Sigmoid colon (tissue), 7 donors: ENCODE data around the gene DCAF11. TPM values are rescaled to one million over a fixed set of nuclear protein-coding genes. Genes with fewer than 3 reads are reported as not detected.
"Not testable (repeated sequence)": the region's sequence is repeated elsewhere in the genome, so short reads cannot be mapped to it uniquely, and the experiment has no call there.

Source experiments
- DNase-seq: peaks from one replicate; pipeline ENCODE4 v3.0.0-alpha.2; 2019
- H3K27ac ChIP-seq, 4 donors: fragments of 200-600 bp; sonication (generic); one replicate each; pipeline ENCODE4 v1.5.1; 2016 to 2019; ENCODE audit warnings: mild to moderate bottlenecking in 1 of 4
- H3K27me3 ChIP-seq, 3 donors: fragments of 200-600 bp; sonication (generic); one replicate each; pipeline ENCODE4 v1.5.1; 2019; ENCODE audit warnings: mild to moderate bottlenecking in 1 of 3
- H3K36me3 ChIP-seq, 4 donors: fragments of 200-600 bp; sonication (generic); one replicate each; pipeline ENCODE4 v1.5.1; 2016 to 2019
- H3K4me1 ChIP-seq, 4 donors: fragments of 200-600 bp; sonication (generic); one replicate each; pipeline ENCODE4 v1.5.1; 2017 to 2019
- H3K4me3 ChIP-seq, 4 donors: fragments of 200-600 bp; sonication (generic); one replicate each; pipeline ENCODE4 v1.5.1; 2017 to 2019; ENCODE audit warnings: mild to moderate bottlenecking in 2 of 4, moderate library complexity in 1 of 4
- H3K9me3 ChIP-seq, 4 donors: fragments of 200-600 bp in 3 of 4; sonication (generic) in 3 of 4; one replicate each; pipeline versions ENCODE4 v1.5.1 to v1.6.1; 2013 to 2019
- CTCF ChIP-seq, 4 experiments: fragments of 450-650 bp in 3 of 4; fragments of 200-600 bp in 1 of 4; IDR thresholded peaks; one replicate each; pipeline ENCODE4 v1.5.1; 2016 to 2019; ENCODE audit warnings: antibody characterized with exemption in 4 of 4, mild to moderate bottlenecking in 3 of 4, moderate library complexity in 2 of 4
- EP300 ChIP-seq, 4 donors: sonication (generic); formaldehyde crosslinking; IDR thresholded peaks; one replicate each; pipeline ENCODE4 v1.6.1; 2017; ENCODE audit warnings: antibody characterized with exemption in 4 of 4
- POLR2A ChIP-seq, 2 donors: fragments of 450-650 bp; IDR thresholded peaks; one replicate each; pipeline ENCODE4 v1.6.1; 2016; ENCODE audit warnings: antibody characterized with exemption in 2 of 2, mild to moderate bottlenecking in 2 of 2, moderate library complexity in 2 of 2
- POLR2AphosphoS5 ChIP-seq, 4 donors: sonication (generic); formaldehyde crosslinking; IDR thresholded peaks; one replicate each; pipeline ENCODE4 v1.6.1; 2017; ENCODE audit warnings: antibody characterized with exemption in 4 of 4
- WGBS, 2 donors: extraction: QIAGEN DNeasy Blood & Tissue Kit; methylation state at CpG; one replicate each; pipeline ENCODE4 v1.1.7; 2013; 5-methylcytosine and 5-hydroxymethylcytosine counted together
- intact Hi-C: fragments of 100-400 bp; cut with DNase I; formaldehyde crosslinking; loops from one replicate; pipeline ENCODE4 v1.15.1; 2023
- polyA plus RNA-seq, 3 donors: library from polyadenylated mRNA; stranded (reverse); fragments of 200-250 nt; gene quantifications; one replicate each; pipeline ENCODE4 v1.2.3, GENCODE V29; 2013
- total RNA-seq, 4 donors: library from RNA; depleted of rRNA; stranded (reverse); fragments of >200 nt; gene quantifications; one replicate each; pipeline ENCODE4 v1.1.0, GENCODE V29; 2016
- donor health status: healthy with polysubstance abuse.
- donor health status: Bipolar disorder and iron deficiency.
- donor health status: healthy.

The DCAF11 gene
- total and polyA plus RNA-seq, 7 donors = 37.7 to 82.9 (median 70.9) TPM

DNA sequence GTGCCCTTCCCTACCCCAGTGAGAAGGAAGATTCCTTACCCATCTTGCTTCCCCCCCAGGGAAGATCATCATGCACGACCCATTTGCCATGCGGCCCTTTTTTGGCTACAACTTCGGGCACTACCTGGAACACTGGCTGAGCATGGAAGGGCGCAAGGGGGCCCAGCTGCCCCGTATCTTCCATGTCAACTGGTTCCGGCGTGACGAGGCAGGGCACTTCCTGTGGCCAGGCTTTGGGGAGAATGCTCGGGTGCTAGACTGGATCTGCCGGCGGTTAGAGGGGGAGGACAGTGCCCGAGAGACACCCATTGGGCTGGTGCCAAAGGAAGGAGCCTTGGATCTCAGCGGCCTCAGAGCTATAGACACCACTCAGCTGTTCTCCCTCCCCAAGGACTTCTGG is 11.1 kb upstream of the DCAF11 start:
- TF ChIP-seq EP300 (IDR thresholded peaks at IDR 0.05) = no peak
- TF ChIP-seq CTCF (IDR thresholded peaks at IDR 0.05) = no peak
- no peak for TF ChIP-seq POLR2A (IDR thresholded peaks at IDR 0.05)
- no peak for TF ChIP-seq POLR2AphosphoS5 (IDR thresholded peaks at IDR 0.05)
- peaks cover 0 to under 1% (median 0%) of the 10 kb centered on the region in 4 donors for H3K4me1 ChIP-seq
- H3K36me3 ChIP-seq = peaks cover 0 to 9% (median 0%) of the 10 kb centered on the region in 4 donors
- 95% methylated on average over 13 of the region's 13 CpGs for WGBS, 2 donors
- no peaks in the 10 kb centered on the region for H3K9me3 ChIP-seq
- H3K27me3 ChIP-seq = no peaks in the 10 kb centered on the region
- intact Hi-C loops = no loop called here
- DNase-seq = no peak
- H3K27ac ChIP-seq = no peak overlapping the region
- no peak overlapping the region for H3K4me3 ChIP-seq

- intact Hi-C loops = loop anchor here (5.0 kb wide), 1 partner anchor 93 kb away; no protein-coding TSS in a partner anchor
These were observed 8.9 kb upstream of the DCAF11 start for GRCh38 chr14:24105609-24106239.

DNA sequence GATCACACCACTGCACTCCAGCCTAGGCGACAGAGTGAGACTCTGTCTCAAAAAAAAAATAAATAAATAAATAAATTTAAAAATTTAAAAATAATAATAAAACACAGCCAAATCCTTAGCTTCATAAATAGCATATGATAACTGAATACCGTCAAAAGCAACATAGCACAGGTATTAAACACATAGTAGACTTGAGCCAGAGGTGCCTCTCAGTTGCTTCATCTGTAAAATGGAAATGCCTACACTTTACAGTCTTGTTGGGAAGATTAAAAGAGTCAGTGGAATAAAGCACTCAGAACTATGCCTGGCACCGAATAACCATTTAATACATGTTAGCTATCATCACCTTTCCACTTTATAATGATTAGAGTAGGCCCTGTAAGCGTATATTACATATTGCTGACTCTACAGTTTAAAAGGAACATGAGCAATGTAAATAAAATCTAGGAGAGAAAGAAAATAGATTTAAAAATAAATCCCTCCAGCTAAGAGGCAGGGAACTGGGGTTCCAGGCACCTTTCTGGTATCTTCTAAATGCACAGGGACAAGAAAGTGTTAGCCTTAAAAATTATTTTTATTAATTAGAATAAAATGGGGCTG is 7.8 kb upstream of the DCAF11 start:
- no peak for DNase-seq
- no peak overlapping the region for H3K4me3 ChIP-seq
- H3K9me3 ChIP-seq = no peaks in the 10 kb centered on the region
- 91% methylated on average over 4 of the region's 4 CpGs for WGBS, 2 donors
- H3K36me3 ChIP-seq = no peaks in the 10 kb centered on the region
- peaks cover 0 to 9% (median 0%) of the 10 kb centered on the region in 4 donors for H3K4me1 ChIP-seq
- H3K27me3 ChIP-seq = no peaks in the 10 kb centered on the region
- no peak for TF ChIP-seq CTCF (IDR thresholded peaks at IDR 0.05)
- no peak overlapping the region for H3K27ac ChIP-seq
- intact Hi-C loops = loop anchor here (1.0 to 5.0 kb wide), 2 partner anchors 12 to 94 kb away; partner anchors contain the start of gene PCK2

More at GRCh38 chr14:24105609-24106239, 8.9 kb upstream of the DCAF11 start:
- WGBS, 2 donors = 91 to 93% methylated on average over 8 of the region's 8 CpGs
- not testable (repeated sequence) for DNase-seq, H3K27ac ChIP-seq, H3K27me3 ChIP-seq, H3K4me3 ChIP-seq, H3K4me1 ChIP-seq, H3K36me3 ChIP-seq, H3K9me3 ChIP-seq

- Histone ChIP-seq H3K9me3 (no peaks in the 10 kb centered on the region), H3K36me3 (no peaks in the 10 kb centered on the region), H3K4me1 (peaks cover 0 to 12% (median 2%) of the 10 kb centered on the region in 4 donors), H3K27ac (peak overlapping the region in 1 of 4 donors; percentile 0), H3K4me3 (no peak overlapping the region), H3K27me3 (no peaks in the 10 kb centered on the region)
- 38 to 50% methylated on average over 5 of the region's 5 CpGs for whole genome bisulfite sequencing, 2 donors
- intact Hi-C loops = loop anchor here (1.0 to 5.0 kb wide), 2 partner anchors 50 to 96 kb away; no protein-coding TSS in a partner anchor
- TF ChIP-seq POLR2A (IDR thresholded peaks at IDR 0.05) = no peak
- TF ChIP-seq CTCF (IDR thresholded peaks at IDR 0.05) = no peak
- TF ChIP-seq POLR2AphosphoS5 (IDR thresholded peaks at IDR 0.05) = no peak
- TF ChIP-seq EP300 (IDR thresholded peaks at IDR 0.05) = no peak
- DNase-seq = no peak
These were observed 6.2 kb upstream of the DCAF11 start for GRCh38 chr14:24108336-24108874.

DNA sequence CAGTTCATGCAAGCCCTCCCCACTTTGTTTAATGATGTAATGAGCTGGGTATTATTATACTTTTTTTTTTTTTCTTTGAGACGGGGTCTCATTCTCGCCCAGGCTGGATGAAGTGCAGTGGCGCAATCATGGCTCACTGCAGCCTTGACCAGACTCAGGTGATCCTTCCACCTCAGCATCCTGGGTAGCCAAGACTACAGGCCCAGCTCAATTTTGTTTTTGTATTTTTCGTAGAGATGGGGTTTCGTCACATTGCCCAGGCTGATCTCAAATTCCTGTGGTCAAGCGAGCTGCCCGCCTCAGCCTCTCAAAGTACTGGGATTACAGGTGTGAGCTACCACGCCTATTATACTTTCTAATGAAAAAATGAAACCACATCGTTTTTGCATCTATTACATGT is 4.5 kb upstream of the DCAF11 start:
- Histone ChIP-seq H3K4me3 (no peak overlapping the region), H3K27me3 (no peaks in the 10 kb centered on the region), H3K9me3 (no peaks in the 10 kb centered on the region), H3K36me3 (no peaks in the 10 kb centered on the region), H3K27ac (no peak overlapping the region), H3K4me1 (peaks cover 0 to 14% (median 5%) of the 10 kb centered on the region in 4 donors)
- DNase-seq = no peak
- 76 to 86% methylated on average over 9 of the region's 9 CpGs for WGBS, 2 donors
- intact Hi-C loops = loop anchor here (10.0 kb wide), 1 partner anchor 555 kb away; the partner anchor contains the start of genes THTPA and ZFHX2
- TF ChIP-seq POLR2A (IDR thresholded peaks at IDR 0.05) = no peak
- no peak for TF ChIP-seq POLR2AphosphoS5 (IDR thresholded peaks at IDR 0.05)
- no peak for TF ChIP-seq EP300 (IDR thresholded peaks at IDR 0.05)
